NT2/D1 (cell line): ENCODE results near the gene IL33.
"Not testable (repeated sequence)": the region's sequence is repeated elsewhere in the genome, so short reads cannot be mapped to it uniquely, and the experiment has no call there.

Source experiments
- DNase-seq: peaks from one replicate; pipeline ENCODE4 v3.0.0-alpha.2; 2011; ENCODE audit warnings: low read depth, low spot score
- H3K27me3 ChIP-seq: 2 replicates; pipeline ENCODE4 v1.6.0; 2011; ENCODE audit warnings: mild to moderate bottlenecking; ENCODE audit not compliant: insufficient read length, insufficient read depth
- H3K36me3 ChIP-seq: 2 replicates; pipeline ENCODE4 v1.6.1; 2011; ENCODE audit warnings: mild to moderate bottlenecking, low read length, mixed read lengths; ENCODE audit not compliant: insufficient read depth, insufficient read length
- H3K4me1 ChIP-seq: 2 replicates; pipeline ENCODE4 v1.5.1; 2011; ENCODE audit not compliant: insufficient read depth, insufficient read length
- H3K4me3 ChIP-seq: 2 replicates; pipeline ENCODE4 v1.5.1; 2011; ENCODE audit warnings: low read depth; ENCODE audit not compliant: insufficient read length
- H3K9ac ChIP-seq: 2 replicates; pipeline ENCODE4 v1.6.0; 2011; ENCODE audit warnings: low read depth; ENCODE audit not compliant: insufficient read length
- H3K9me3 ChIP-seq: 2 replicates; pipeline ENCODE4 v1.5.1; 2011; ENCODE audit warnings: mild to moderate bottlenecking, low read length; ENCODE audit not compliant: insufficient read depth
- SUZ12 ChIP-seq: IDR thresholded peaks from 2 replicates; pipeline ENCODE4 v1.6.1; 2011; ENCODE audit not compliant: insufficient read length, insufficient read depth; ENCODE audit errors: extremely low read depth
- YY1 ChIP-seq: IDR thresholded peaks from 2 replicates; pipeline ENCODE4 v1.6.1; 2011; ENCODE audit not compliant: insufficient read length, insufficient read depth
- ZNF274 ChIP-seq: IDR thresholded peaks from 2 replicates; pipeline ENCODE4 v1.6.1; 2011; ENCODE audit warnings: mild to moderate bottlenecking, low read depth, low read length

The IL33 gene

GRCh38 chr9:6215562-6215961 is at the start of gene IL33:
TSS of gene IL33 (plus strand) at chr9:6215807. CDS start at chr9:6241695, 25,888 bp downstream.
- no peak within 1 kb of the TSS for H3K9ac ChIP-seq
- no peak within 1 kb of the TSS for H3K4me3 ChIP-seq
- no peaks in the 10 kb centered on the region for H3K27me3 ChIP-seq
- no peak for TF ChIP-seq ZNF274
- no peak for TF ChIP-seq SUZ12
- TF ChIP-seq YY1, result no peak
- no peak for DNase-seq
- H3K9me3 ChIP-seq, result peaks cover 5% of the 10 kb centered on the region; the same call in 1 of the 2 replicates
- no peaks in the 10 kb centered on the region for H3K4me1 ChIP-seq
- no peaks in the 10 kb centered on the region for H3K36me3 ChIP-seq

GRCh38 chr9:6171667-6172066 is 43.9 kb upstream of the IL33 start:
- peak; percentile 15 for DNase-seq
- Histone ChIP-seq H3K27me3 (no peaks in the 10 kb centered on the region), H3K4me1 (peaks cover 3% of the 10 kb centered on the region), H3K9me3 (peaks cover 26% of the 10 kb centered on the region), H3K9ac (no peak overlapping the region), H3K4me3 (no peak overlapping the region), H3K36me3 (no peaks in the 10 kb centered on the region)
- TF ChIP-seq YY1 (no peak), SUZ12 (no peak), ZNF274 (no peak)

- no peaks in the 10 kb centered on the region for H3K36me3 ChIP-seq
- H3K9me3 ChIP-seq, result peaks cover 26% of the 10 kb centered on the region
- no peaks in the 10 kb centered on the region for H3K27me3 ChIP-seq
- TF ChIP-seq SUZ12 (no peak), ZNF274 (no peak), YY1 (no peak)
- no peak for DNase-seq
- H3K4me3 ChIP-seq, result no peak overlapping the region
- H3K4me1 ChIP-seq, result peaks cover 3% of the 10 kb centered on the region
- H3K9ac ChIP-seq, result no peak overlapping the region
These were observed 41.7 kb upstream of the IL33 start for GRCh38 chr9:6173914-6174313.

GRCh38 chr9:6182549-6183226 is 32.9 kb upstream of the IL33 start:
- H3K4me1 ChIP-seq, H3K36me3 ChIP-seq, H3K27me3 ChIP-seq, DNase-seq: not testable (repeated sequence)
- Histone ChIP-seq H3K9ac (peak overlapping the region; percentile 74), H3K9me3 (peaks cover 13% of the 10 kb centered on the region), H3K4me3 (peak overlapping the region; percentile 28)

- no peaks in the 10 kb centered on the region for H3K4me1 ChIP-seq
- peaks cover 13% of the 10 kb centered on the region for H3K9me3 ChIP-seq
- DNase-seq, result no peak
- no peak overlapping the region for H3K4me3 ChIP-seq
- no peaks in the 10 kb centered on the region for H3K36me3 ChIP-seq
- no peak overlapping the region for H3K9ac ChIP-seq
- no peaks in the 10 kb centered on the region for H3K27me3 ChIP-seq
- no peak for TF ChIP-seq ZNF274
- TF ChIP-seq YY1, result no peak
- no peak for TF ChIP-seq SUZ12
These were observed 32.4 kb upstream of the IL33 start for GRCh38 chr9:6183227-6183551.

GRCh38 chr9:6183627-6184026 is 32.0 kb upstream of the IL33 start:
- Histone ChIP-seq H3K9ac (no peak overlapping the region), H3K4me3 (no peak overlapping the region), H3K36me3 (no peaks in the 10 kb centered on the region), H3K4me1 (no peaks in the 10 kb centered on the region), H3K9me3 (peaks cover 13% of the 10 kb centered on the region), H3K27me3 (no peaks in the 10 kb centered on the region)
- no peak for TF ChIP-seq YY1
- no peak for TF ChIP-seq SUZ12
- no peak for TF ChIP-seq ZNF274
- DNase-seq, result no peak

- Histone ChIP-seq H3K27me3 (no peaks in the 10 kb centered on the region), H3K4me3 (no peak overlapping the region), H3K9me3 (peaks cover 13% of the 10 kb centered on the region), H3K36me3 (no peaks in the 10 kb centered on the region), H3K9ac (no peak overlapping the region), H3K4me1 (no peaks in the 10 kb centered on the region)
- TF ChIP-seq SUZ12, result no peak
- no peak for TF ChIP-seq YY1
- no peak for TF ChIP-seq ZNF274
- DNase-seq, result no peak
These were observed 30.6 kb upstream of the IL33 start for GRCh38 chr9:6184749-6185645.

- Histone ChIP-seq H3K27me3 (no peaks in the 10 kb centered on the region), H3K4me1 (no peaks in the 10 kb centered on the region), H3K9ac (no peak overlapping the region), H3K36me3 (no peaks in the 10 kb centered on the region), H3K9me3 (peaks cover 13% of the 10 kb centered on the region), H3K4me3 (no peak overlapping the region)
- no peak for DNase-seq
- no peak for TF ChIP-seq YY1
- no peak for TF ChIP-seq ZNF274
- no peak for TF ChIP-seq SUZ12
These were observed 28.9 kb upstream of the IL33 start for GRCh38 chr9:6186691-6187090.
